Activated T-cell treated with anti-CD3 and anti-CD28 coated beads, Interleukin-2, amount 50 U/mL, for 1 hour (primary cell): ENCODE data around the gene DEFB131B.
"Not testable (repeated sequence)": the region's sequence is repeated elsewhere in the genome, so short reads cannot be mapped to it uniquely, and the experiment has no call there.

ENCODE experiments used
- DNase-seq: peaks from one replicate; pipeline ENCODE4 v3.0.0-alpha.2; 2020

DEFB131B gene, protein sequence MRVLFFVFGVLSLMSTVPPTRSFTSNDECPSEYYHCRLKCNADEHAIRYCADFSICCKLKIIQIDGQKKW

DNA sequence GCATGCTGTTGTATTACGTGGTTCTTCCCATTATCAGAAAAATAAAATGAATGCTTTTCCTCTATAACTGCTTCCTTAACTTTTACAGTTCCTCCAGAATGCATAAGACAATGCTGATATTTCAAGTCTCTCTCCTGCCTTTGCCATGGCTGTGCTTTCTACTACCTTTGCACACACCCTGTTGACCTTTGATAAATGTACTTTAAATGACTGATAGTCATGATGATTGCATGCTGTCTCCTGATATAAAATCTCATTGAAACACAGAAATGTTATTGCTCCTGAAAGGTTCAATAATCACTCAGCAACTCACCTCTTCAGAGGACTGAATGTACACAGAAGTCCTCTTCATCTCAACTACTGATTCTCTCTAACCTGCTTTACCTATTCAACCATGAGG is at the start of gene DEFB131B:
Gene DEFB131B (plus strand): TSS at position 395 of the 400 bp plus-strand sequence. CDS start 0 bp downstream, at position 395.
- DNase-seq, result not testable (repeated sequence)

DNA sequence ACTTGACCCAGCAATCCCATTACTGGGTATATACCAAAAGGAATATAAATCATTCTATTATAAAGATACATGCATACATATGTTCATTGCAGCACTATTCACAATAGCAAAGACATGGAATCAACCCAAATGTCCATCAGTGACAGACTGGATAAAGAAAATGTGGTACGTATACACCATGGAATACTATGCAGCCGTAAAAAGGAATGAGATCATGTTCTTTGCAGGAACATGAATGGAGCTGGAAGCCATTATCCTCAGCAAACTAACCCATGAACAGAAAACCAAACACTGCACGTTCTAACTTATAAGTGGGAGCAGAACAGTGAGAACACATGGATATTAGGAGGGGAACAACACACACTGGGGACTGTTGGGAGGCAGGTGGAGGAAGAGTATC is 49.0 kb upstream of the DEFB131B start:
- not testable (repeated sequence) for DNase-seq

DNA sequence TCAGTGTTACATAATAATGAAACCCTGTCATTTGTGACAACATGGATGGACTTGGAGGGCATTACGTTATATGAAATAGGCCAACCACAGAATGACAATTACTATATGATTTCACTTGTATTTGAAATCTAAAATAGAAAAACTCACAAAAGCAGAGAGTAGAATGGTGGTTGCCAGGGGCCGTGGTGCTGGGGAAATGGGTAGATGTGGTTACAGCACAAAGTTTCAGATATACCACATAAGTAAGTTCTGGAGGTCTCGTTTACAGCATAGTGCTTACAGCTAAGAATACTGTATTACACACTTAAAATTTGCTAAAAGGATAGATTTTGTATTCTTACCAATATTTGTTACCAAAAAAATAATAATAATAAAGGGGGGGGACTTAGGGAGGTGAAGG is 48.6 kb upstream of the DEFB131B start:
- not testable (repeated sequence) for DNase-seq

DNA sequence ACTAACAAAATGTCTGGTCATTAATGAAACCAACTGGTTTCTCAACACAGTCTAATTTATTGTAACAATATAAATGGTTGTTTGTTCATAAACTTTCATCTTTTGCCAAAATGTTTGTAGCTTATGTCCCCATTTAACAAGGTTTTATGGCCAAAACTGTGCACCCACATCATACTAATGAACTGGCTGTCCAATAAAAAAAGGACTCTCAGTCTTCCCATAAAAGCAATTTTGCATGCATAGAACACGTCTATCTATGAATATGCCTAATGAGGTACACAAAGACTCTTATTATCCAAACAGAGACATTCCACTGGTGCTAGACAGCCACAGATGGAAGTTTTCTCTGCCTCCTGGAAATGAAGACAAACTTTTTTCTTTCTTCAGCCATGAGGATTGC is 45.4 kb upstream of the DEFB131B start, which contains the start of gene DEFB108B:
Gene DEFB108B (plus strand): TSS at position 390 of the 400 bp plus-strand sequence. CDS start 0 bp downstream, at position 390.
- not testable (repeated sequence) for DNase-seq

DNA sequence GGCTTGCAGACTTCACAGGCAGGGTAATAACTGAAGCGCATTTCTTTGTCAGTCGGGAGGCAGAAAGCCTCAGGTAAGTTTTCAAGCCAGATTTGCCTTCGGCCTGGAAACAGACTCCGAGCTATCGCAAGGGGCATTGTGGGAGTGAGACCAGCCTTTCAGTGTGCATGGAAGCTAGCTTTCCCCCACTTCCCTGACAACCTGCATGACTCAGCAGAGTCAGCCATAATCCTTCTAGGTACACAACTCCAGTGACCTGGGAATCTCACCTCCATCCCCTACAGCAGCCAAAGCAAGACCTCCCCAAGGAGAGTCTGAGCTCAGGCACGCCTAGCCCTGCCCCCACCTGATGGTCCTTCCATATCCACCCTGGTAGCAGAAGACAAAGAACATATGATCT is 35.5 kb upstream of the DEFB131B start:
- not testable (repeated sequence) for DNase-seq

DNA sequence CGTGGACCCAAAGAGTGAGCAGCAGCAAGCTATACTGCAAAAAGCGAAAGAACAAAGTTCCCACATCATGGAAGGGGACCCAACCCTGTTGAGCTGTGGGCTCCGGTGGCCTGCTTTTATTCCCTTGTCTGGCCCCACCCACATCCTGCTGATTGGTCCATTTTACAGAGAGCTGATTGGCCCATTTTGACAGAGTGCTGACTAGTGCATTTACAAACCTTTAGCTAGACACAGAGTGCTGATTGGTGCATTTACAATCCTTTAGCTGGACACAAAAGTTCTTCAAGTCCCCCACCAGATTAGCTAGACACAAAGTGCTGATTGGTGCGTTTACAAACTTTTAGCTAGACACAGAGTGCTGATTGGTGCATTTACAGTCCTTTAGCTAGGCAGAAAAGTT is 34.9 kb upstream of the DEFB131B start:
- not testable (repeated sequence) for DNase-seq

DNA sequence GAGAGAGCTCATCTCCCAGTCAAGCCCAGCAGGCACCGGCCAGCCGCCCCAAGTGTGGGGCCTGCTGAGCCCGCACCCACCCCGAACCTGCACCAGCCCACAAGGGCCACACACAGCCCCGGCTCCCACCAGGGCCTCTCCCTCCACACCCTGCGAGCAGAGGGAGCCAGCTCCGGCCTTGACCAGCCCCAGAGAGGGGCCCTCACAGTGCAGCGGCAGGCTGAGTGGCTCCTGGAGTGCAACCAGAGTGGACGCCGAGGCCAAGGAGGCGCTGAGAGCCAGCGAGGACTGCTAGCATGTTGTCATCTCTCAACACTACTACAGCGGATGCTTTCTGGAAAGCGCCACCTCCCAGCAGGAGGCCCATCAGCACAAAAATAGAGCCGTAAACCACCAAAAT is 34.4 kb upstream of the DEFB131B start:
- DNase-seq, result no peak

DNA sequence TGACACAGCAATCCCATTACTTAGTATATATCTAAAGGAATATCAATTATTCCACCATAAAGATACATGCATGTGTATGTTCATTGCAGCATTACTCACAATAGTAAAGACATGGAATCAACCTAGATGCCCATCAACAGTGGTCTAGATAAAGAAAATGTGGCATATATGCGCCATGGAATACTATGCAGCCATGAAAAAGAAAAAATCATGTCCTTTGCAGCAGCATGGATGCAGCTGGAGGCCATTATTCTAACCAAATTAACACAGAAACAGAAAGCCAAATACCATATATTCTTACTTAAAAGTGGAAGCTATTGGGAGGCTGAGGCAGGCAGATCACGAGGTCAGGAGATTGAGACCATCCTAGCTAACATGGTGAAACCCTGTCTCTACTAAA is 24.4 kb upstream of the DEFB131B start:
- not testable (repeated sequence) for DNase-seq

DNA sequence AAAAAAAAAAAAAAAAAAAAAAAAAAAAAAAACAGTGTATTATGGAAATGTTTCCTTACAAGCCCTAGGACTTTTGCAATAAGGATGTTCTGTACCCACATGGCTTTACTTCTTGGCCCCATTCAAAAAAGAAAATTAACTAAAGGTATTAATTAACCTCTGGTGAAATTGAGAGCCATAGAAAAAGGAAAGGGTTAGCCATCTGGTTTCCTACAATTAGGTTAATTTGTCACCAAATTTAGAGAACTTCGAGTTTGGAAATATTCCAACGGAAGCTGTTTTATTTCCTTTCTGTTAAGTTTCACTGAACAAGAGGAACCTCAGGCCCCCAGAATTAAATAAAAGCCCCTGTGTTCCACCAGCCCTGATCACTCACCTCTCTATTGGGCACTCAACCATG is 22.4 kb upstream of the DEFB131B start:
- not testable (repeated sequence) for DNase-seq

DNA sequence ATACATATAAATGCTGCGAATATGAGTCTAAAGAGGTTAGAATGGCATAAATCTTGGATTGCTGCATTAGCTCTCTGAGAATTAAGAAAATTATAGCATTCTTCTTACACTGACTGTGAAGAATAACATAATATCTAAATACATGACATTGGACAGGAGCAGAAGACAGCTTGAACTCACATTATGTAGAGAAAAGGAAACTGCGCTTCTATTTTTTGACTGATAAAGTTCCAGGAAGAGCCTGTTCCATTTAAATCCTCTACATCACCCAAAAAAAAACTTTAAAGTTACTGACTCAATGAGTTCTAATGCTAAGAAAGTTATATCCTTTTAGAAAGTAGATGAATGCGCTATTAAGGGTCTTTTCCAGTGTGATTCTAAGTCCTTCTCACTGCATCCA is 17.4 kb upstream of the DEFB131B start:
- not testable (repeated sequence) for DNase-seq

DNA sequence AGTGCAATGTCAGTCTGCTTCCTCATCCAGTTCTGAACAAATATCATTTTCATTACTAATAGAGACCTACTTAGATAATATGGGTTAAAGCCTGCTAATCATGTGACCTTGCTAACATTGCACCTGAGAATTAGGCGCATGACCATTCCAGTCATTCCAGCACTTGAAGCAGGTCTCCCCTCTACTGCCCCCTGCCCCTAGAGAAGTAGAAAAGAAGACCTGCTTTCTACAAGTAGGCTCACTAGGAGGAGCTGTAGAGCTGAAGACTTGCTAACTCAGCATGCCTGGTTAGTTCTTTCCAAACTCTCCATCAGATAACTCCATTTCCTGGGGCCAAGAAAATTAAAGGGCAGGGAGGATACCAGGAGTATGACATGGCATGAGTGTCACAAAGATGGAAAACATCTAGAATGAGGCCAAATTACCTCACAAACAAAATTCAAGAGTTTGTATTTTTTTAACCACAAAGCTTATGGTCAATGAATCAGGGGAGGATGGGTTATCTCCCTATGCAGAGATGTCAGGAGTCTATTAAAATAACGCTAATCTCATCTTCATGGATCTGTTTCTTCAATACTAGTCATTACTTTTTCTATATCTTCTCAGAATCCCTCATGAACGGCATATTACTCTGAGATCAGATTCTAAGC is 14.2 kb upstream of the DEFB131B start:
- not testable (repeated sequence) for DNase-seq

DNA sequence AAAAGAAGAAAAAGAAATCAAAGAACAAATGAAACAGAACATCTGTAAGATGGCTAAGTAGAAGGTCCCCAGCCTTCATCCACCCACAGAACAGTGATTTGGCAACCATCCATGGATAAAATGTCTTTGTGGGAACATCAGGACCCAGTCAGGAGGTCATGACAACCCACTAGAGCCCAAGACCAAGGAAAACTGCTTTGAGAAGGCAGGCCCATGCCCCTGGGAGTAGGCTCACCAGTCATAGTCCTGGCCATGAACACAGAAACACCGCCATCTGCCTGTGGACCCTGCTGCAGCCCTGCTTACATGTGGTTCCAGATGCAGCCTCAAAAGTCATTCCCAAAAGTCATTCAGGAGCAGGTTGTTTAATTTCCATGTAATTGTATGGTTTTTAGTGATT is 11.0 kb upstream of the DEFB131B start:
- DNase-seq, result not testable (repeated sequence)

DNA sequence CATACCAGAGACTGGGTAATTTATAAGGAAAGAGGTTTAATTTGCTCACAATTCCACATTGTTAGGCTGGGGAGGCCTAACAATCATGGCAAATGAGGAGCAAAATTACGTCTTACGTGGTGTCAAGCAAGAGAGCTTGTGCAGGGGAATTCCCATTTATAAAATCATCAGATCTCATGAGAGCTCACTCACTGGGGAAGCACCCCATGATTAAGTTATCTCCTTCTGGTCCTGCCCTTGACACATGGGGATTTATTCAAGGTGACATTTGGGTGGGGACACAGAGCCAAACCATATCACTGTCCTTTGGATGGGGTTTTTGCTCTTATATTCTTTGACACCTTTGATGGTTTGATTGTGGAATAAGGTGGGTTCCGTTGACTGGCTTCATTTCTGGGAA is 8.3 kb upstream of the DEFB131B start:
- DNase-seq, result not testable (repeated sequence)

DNA sequence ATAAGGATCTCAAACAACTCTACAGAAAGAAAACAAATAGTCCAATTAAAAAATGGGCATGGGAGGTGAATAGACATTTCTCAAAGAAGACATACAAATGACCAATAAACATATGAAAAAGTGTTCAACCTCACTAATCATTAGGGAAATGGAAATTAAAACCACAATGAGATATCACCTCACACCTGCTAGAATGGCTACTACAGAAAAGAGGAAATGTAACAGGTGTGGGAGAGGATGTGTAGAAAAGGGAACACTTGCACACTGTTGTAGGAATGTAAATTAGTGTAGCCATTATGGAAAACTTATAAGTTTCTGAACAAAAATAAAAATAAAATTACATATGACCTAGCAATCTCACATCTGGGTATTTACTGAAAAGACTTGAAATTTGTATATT is 7.6 kb upstream of the DEFB131B start:
- not testable (repeated sequence) for DNase-seq

DNA sequence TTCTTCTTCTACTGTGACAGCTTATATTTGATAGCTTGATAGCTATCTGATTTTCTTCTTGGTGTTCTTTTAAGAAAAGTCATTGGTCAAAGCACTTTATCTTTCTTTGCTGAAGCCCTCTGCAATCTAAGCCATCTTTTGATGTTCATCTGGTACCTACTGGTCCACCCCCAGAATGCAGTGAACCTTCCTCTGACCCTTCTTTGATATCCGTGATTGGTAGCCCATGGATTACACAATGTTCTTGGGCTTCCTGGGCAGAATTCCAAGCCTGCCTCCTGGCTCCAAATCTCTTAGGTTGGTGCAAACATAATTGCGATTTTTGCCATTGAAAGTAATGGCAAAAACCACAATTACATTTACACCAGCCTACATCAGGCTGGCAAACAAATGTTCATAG is 2.0 kb upstream of the DEFB131B start:
- DNase-seq, result not testable (repeated sequence)

DNA sequence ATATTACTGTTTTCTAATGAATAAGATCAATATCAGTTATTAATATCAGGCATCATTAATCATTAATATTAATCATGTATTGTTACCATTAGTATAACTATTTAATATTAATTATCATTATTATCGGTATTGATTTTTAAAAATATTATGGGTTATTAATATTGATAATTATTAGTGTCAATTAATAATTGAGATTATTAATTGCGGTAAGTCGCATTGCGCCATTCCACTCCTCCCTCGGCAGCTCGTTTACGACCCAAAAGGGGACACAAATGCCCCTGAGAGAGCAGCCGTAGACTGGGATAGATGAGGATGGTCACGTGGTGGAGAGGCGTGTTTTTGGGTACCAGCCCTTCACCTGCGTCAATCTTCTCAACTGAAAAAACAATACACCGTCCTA is 7.6 kb downstream of the DEFB131B start:
- DNase-seq, result not testable (repeated sequence)

DNA sequence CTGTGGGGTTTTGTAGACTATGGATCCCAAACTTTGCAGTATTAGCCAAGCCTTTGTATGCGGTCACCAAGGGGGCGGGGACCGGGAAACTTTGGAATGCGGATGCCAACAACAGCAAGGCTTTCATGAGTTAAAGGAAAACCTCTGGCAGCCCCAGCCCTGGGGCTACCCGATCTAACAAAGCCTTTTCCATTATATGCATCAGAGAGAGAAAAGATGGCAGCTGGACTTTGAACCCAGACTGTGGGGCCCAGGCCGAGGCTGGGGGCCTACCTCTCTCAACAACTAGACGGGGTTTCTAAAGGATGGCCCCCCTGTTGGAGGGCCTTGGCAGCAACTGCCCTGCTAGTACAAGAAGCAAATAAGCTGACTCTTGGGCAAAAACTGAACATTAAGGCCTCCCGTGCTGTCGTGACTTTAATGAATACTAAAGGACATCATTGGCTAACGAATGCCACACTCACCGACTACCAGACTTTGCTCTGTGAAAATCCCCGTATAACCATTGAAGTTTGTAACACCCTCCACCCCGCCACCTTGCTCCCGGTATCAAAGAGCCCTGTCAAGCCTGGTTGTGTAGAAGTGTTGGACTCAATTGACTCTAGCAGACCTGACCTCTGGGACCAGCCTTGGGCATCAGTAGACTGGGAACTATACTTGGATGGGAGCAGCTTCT is 10.2 kb downstream of the DEFB131B start:
- not testable (repeated sequence) for DNase-seq

DNA sequence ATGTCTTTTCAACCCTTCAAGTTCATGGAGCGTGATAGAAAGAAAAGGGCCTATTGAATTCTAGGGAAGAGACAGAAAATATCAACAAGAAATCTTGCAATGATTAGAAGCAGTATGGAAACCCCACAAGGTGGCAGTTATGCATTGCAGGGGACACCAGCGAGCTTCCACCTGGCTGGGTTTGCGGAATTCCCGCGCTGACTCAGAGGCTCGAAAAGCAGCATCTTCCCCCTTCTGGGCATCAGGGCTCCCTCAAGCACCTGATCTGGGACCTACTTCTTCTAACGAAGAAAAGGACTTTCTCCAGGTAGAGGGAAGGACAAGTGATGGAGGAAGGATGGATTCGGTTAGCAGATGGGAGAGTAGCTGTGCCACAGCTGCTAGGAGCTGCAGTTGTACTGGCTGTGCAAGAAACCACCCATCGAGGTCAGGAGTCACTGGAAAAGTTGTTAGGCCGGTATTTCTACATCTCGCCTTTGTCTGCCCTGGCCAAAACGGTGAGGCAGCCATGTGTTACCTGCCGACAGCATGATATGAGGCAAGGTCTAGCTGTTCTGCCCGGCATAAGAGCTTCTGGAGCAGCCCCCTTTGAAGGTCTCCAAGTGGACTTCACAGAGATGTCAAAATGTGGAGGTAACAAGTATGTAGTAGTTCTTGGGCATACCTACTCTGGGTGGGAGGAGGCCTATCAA is 11.1 kb downstream of the DEFB131B start:
- not testable (repeated sequence) for DNase-seq

DNA sequence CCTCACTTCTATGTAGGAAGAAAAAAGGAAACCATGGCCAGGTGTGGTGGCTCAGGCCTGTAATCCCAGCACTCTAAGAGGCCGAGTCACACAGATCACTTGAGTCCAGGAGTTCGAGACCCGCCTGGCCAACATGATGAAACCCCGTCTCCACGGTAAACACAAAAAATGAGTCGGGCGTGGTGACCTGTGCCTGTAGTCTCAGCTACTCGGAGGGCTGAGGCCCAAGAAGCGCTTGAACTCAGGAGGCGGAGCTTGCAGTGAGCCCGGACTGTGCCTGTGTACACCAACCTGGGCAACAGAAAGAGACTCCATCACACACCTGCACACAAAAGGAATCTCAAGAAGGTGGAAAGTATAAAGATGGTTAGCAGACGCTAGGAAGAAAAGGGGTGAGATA is 17.7 kb downstream of the DEFB131B start:
- no peak for DNase-seq

DNA sequence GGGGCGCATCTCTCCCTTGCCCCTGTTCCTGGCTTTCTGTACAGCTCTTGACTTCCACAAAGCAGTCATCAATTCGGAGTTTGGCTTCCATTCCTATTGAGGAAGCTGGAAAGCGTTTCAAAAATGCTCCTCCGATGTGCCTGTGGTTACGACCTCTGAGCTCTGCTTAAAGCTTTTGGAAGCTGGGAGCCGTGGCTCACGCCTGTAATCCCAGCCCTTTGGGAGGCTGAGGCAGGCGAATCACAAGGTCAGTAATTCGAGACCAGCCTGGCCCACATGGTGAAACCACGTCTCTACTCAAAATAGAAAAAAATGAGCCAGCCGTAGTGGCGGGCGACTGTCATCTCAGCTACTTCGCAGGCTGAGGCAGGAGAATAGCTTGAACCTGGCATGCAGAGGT is 22.9 kb downstream of the DEFB131B start:
- DNase-seq, result not testable (repeated sequence)

DNA sequence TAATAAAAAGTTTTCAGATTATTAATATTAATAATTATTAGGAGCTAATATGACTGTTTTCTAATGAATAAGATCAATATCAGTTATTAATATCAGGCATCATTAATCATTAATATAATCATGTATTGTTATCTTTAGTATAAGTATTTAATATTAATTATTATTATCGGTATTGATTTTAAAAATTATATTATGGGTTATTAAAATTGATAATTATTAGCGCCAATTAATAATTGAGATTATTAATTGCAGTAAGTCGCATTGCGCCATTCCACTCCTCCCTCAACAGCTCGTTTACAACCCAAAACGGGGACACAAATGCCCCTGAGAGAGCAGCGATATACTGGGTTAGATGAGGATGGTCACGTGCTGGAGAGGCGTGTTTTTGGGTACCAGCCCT is 30.0 kb downstream of the DEFB131B start:
- DNase-seq, result no peak

DNA sequence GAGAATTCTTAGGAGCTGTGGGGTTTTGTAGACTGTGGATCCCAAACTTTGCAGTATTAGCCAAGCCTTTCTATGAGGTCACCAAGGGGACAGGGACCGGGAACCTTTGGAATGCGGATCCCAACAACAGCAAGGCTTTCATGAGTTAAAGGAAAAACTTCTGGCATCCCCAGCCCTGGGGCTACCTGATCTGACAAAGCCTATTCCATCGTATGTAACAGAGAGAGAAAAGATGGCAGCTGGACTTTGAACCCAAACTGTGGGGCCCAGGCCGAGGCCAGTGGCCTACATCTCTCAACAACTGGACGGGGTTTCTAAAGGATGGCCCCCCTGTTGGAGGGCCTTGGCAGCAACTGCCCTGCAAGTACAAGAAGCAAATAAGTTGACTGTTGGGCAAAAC is 32.5 kb downstream of the DEFB131B start:
- not testable (repeated sequence) for DNase-seq

DNA sequence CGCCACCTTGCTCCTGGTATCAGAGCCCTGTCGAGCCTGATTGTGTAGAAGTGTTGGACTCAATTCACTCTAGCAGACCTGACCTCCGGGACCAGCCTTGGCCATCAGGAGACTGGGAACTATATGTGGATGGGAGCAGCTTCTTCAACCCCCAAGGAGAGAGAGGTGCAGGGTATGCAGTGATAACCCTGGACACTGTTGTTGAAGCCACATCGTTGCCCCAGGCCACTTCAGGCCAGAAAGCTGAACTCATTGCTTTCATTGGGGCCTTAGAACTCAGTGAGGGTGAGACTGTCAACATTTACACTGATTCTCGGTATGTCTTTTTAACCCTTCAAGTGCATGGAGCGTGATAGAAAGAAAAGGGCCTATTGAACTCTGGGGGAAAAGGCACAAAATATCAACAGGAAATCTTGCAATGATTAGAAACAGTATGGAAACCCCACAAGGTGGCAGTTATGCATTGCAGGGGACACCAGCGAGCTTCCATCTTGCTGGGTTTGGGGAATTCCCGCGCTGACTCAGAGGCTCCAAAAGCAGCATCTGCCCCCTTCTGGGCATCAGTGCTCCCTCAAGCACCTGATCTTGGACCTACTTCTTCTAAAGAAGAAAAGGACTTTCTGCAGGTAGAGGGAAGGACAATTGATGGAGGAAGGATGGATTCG is 33.2 kb downstream of the DEFB131B start:
- not testable (repeated sequence) for DNase-seq
